ENCODE measurements around the gene OLIG3.

Gene OLIG3

GRCh38 chr6:137530404-137530803 lies 36.2 kb upstream of the OLIG3 start:
- TF ChIP-seq, protein P1, sequence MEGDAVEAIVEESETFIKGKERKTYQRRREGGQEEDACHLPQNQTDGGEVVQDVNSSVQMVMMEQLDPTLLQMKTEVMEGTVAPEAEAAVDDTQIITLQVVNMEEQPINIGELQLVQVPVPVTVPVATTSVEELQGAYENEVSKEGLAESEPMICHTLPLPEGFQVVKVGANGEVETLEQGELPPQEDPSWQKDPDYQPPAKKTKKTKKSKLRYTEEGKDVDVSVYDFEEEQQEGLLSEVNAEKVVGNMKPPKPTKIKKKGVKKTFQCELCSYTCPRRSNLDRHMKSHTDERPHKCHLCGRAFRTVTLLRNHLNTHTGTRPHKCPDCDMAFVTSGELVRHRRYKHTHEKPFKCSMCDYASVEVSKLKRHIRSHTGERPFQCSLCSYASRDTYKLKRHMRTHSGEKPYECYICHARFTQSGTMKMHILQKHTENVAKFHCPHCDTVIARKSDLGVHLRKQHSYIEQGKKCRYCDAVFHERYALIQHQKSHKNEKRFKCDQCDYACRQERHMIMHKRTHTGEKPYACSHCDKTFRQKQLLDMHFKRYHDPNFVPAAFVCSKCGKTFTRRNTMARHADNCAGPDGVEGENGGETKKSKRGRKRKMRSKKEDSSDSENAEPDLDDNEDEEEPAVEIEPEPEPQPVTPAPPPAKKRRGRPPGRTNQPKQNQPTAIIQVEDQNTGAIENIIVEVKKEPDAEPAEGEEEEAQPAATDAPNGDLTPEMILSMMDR (IDR thresholded peaks at IDR 0.05; ENCODE audit: insufficient read depth, low read length, missing control alignments): no peak
- ChIA-PET CTCF (interaction anchor here (1.2 kb wide), 1 partner anchor 13 kb away, joined by 3 read pairs; no protein-coding TSS in a partner anchor), POLR2A (no interaction called here)
- H3K4me3 ChIP-seq (ENCODE audit: low read depth, low read length): no peak overlapping the region
- DNase-seq (ENCODE audit: low read depth, low spot score): no peak

- POLR2A ChIA-PET: no interaction called here
- no peak for DNase-seq (ENCODE audit: low read depth, low spot score)
- no peak overlapping the region for H3K4me3 ChIP-seq (ENCODE audit: low read depth, low read length)
- TF ChIP-seq, protein P1 (IDR thresholded peaks at IDR 0.05; ENCODE audit: insufficient read depth, low read length, missing control alignments): no peak
- CTCF ChIA-PET: no interaction called here
These were observed 28.6 kb upstream of the OLIG3 start for GRCh38 chr6:137522831-137523230.

DNA sequence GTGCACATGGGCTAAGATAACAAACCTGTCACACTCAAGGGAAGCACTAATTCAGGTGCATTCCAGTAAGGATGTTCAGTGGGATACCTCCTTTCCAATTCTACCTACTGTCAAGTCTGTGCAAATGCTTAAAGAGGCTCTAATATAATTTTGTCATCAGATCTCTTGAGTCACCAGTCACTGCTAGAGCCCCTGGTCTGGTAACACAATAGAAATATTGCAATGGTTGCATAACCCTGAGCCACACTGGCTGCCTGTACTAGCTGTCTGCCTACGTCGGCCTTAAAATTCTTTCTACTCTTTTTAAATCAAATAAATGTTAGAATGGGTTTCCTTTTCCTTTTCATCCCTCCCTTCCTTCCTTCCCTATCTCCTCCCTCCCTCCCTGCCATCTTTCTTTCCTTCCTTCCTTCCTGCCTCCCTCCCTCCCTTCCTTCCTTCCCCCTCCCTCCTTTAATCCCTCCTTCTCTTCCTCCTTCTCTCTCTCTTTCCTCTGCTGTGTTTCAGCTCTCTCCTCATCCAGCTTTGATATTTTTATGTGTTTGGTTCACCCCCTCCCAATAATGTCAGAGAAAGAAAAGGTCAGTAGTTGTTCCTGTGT lies 28.1 kb upstream of the OLIG3 start:
- ChIA-PET CTCF (no interaction called here), POLR2A (no interaction called here)
- no peak overlapping the region for H3K4me3 ChIP-seq (ENCODE audit: low read depth, low read length)
- TF ChIP-seq, protein P1 (IDR thresholded peaks at IDR 0.05; ENCODE audit: insufficient read depth, low read length, missing control alignments): no peak
- no peak for DNase-seq (ENCODE audit: low read depth, low spot score)

GRCh38 chr6:137520520-137520919 lies 26.3 kb upstream of the OLIG3 start:
- ChIA-PET CTCF (no interaction called here), POLR2A (no interaction called here)
- DNase-seq (ENCODE audit: low read depth, low spot score): no peak
- H3K4me3 ChIP-seq (ENCODE audit: low read depth, low read length): no peak overlapping the region
- TF ChIP-seq, protein P1 (IDR thresholded peaks at IDR 0.05; ENCODE audit: insufficient read depth, low read length, missing control alignments): no peak

DNA sequence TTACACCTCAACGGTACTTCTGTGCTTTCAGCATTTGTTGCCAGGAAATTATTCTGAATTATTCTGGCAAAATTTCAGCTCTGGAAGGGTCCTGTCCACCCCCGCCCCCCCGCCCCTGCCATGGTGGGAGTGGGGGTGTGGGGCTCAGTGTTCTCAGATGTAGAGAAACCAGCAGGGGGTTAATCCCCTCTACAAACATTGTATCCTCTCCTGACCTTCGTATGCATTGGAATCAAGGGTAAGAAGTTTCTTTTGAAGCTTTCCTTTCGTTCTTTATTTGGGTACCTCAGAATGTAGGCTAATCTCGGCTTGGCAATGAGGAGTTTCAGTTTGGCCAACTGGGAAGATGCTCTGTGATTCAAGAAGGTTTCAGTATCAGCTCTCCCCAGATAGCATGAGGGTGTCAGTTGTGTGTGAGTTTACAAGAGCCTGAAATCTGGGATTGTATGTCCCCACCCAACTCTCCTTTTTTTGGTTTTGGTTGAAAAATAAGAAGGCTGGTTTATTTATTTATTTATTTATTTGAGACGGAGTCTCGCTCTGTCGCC lies 25.5 kb upstream of the OLIG3 start:
- DNase-seq (ENCODE audit: low read depth, low spot score): no peak
- CTCF ChIA-PET: no interaction called here
- no peak overlapping the region for H3K4me3 ChIP-seq (ENCODE audit: low read depth, low read length)
- TF ChIP-seq, protein P1 (IDR thresholded peaks at IDR 0.05; ENCODE audit: insufficient read depth, low read length, missing control alignments): no peak
- POLR2A ChIA-PET: no interaction called here

DNA sequence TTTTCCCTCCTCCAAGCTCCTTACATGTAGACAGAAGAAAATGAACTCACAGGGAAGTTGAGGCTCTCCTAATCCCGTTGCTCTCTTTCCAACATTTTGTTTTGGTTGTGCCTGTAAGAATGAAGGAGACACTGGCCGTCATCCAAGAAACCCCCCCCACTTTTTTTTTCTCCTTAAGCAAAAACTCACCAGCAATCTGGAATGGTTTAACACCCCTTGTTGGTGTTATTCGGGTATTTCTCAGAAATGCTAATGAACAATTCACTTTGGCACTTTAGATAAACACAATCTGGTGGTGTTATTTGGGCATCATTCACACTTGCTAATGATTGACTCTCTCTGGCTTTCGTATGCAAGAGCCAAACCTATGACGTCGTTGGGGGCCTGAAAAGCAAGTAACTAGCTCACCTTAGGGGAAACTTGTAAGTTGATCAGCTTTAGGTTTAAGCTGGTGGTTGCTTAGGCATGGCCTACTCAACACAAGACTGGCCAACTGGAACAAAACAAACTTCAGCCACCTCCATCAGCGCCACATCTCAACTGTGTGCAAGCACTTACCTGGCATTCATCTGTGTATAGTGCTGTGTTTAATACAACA lies 24.3 kb upstream of the OLIG3 start:
- CTCF ChIA-PET: interaction anchor here (1.0 kb wide), 1 partner anchor 11 kb away, joined by 3 read pairs; no protein-coding TSS in a partner anchor
- DNase-seq (ENCODE audit: low read depth, low spot score): no peak
- POLR2A ChIA-PET: interaction anchor here (0.7 kb wide), 1 partner anchor 465 kb away, joined by 5 read pairs; no protein-coding TSS in a partner anchor
- H3K4me3 ChIP-seq (ENCODE audit: low read depth, low read length): no peak overlapping the region
- TF ChIP-seq, protein P1 (IDR thresholded peaks at IDR 0.05; ENCODE audit: insufficient read depth, low read length, missing control alignments): no peak
